ENCODE results near the gene SYPL1.

The SYPL1 gene

DNA sequence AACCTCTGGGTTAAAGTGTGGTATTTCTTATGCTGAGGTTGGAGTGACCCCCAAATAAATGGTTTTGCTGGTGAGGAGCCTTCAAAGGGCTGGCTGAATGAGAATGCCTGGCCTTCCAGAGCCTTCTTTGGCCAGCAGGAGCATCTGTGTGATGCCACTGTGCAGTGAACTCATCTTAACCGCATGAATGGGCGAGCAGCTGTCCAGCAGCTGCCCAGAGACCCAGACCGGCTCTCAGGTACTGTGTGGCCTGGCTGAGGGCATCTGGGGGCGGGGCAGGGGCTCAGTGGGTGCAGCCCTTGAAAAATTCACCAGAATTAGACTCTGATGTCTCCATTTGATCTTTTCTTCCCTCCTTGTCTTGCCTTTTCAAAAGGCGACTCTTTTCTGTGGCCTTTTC lies 59.0 kb downstream of the SYPL1 start:
- DNase-seq (ENCODE audit: low spot score in 2 of 2) (no peak), ATAC-seq (ENCODE audit: low read depth) (no peak)
- Mint-ChIP-seq H3K4me3 (no peak overlapping the region), H3K36me3 (no peaks in the 10 kb centered on the region), H3K27me3 (no peaks in the 10 kb centered on the region), H3K9me3 (no peaks in the 10 kb centered on the region), H3K4me1 (peaks cover 33% of the 10 kb centered on the region), H3K27ac (no peak overlapping the region)

DNA sequence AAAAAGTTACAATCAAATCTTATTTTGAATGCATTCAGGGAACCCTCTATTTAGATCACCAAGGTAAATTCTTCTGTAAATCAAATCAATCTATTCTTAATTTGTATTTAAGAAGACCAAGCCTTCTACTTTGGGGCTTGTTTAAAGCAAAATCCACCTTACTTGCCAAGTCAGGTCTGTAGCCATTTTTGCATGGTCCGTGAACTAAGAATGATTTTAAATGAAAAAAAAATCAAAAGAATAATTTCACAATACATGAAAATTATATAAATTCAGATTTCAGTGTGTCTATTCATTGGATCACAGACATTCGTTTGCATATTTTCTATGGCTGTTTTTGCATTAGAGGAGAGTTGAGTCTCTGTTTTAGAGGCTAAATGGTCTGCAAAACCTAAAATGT lies 59.4 kb downstream of the SYPL1 start:
- no peaks in the 10 kb centered on the region for H3K9me3 Mint-ChIP-seq

DNA sequence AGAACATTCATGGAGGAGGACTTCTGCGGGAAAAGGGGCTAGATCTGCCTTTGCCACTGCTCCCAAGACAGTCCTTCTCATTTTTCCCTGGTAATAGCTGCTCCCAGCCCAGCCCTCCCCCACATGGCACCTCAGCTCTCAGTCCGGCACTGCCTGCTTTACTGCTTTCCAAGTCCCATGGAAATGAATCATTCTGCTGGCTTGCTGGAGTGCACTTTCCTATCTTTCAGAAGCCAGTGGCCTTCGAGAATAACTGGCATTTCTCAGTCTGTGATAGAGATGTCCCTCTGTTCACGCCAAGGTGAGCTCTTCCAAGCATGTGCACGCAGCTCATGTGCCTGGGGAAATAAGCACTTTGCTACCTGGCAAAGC lies 61.4 kb downstream of the SYPL1 start:
- no peak for DNase-seq (ENCODE audit: low spot score in 2 of 2)
- no peaks in the 10 kb centered on the region for H3K27me3 Mint-ChIP-seq
- H3K4me1 Mint-ChIP-seq = peaks cover 25% of the 10 kb centered on the region
- no peaks in the 10 kb centered on the region for H3K36me3 Mint-ChIP-seq
- no peak overlapping the region for H3K27ac Mint-ChIP-seq
- H3K9me3 Mint-ChIP-seq = no peaks in the 10 kb centered on the region
- H3K4me3 Mint-ChIP-seq = no peak overlapping the region
- ATAC-seq (ENCODE audit: low read depth) = no peak

More for the DNA sequence above, 59.4 kb downstream of the SYPL1 start:
- Mint-ChIP-seq H3K27me3 (no peaks in the 10 kb centered on the region), H3K4me3 (no peak overlapping the region), H3K4me1 (peaks cover 31% of the 10 kb centered on the region), H3K36me3 (no peaks in the 10 kb centered on the region), H3K27ac (no peak overlapping the region)
- no peak for ATAC-seq (ENCODE audit: low read depth)
- no peak for DNase-seq (ENCODE audit: low spot score in 2 of 2)

DNA sequence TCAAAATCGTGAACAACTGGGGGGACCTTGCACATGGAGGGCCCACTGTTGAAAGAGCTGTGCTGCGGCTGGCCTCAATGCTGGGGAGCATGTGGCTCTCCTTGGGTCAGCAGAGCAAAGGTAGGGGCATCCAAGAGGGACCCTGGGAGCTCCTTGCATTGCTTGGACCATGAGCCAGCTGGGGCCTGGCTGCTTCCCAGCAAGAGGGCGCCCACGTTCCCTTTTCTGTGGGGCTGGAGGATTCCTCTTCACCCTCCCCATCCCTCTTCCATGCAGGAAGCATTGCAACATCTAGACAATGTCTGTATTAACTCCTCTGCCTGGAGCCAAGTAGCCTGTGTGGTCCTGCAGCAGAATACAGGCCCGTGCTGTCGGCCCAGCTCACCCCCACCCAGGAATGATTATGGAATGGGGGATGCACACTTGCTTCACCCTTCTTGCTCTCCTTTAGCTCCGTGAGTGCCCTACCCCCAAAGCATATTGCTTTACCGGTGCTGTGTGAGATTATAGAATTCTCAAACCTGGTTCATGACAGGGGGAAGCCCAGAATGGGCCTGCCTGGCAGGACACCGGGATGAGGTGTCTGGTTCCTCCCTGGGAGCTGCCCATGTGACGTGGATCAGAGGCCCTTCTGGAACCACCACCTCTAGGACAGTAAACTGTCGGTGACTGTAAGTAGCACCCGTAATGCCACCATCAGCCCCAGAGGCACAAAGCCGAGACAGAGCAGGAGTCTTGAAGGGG lies 61.9 kb downstream of the SYPL1 start:
- Mint-ChIP-seq H3K36me3 (no peaks in the 10 kb centered on the region), H3K27ac (no peak overlapping the region), H3K27me3 (no peaks in the 10 kb centered on the region), H3K4me3 (no peak overlapping the region), H3K4me1 (peaks cover 25% of the 10 kb centered on the region), H3K9me3 (no peaks in the 10 kb centered on the region)
- ATAC-seq (ENCODE audit: low read depth) (no peak), DNase-seq (ENCODE audit: low spot score in 2 of 2) (no peak)

DNA sequence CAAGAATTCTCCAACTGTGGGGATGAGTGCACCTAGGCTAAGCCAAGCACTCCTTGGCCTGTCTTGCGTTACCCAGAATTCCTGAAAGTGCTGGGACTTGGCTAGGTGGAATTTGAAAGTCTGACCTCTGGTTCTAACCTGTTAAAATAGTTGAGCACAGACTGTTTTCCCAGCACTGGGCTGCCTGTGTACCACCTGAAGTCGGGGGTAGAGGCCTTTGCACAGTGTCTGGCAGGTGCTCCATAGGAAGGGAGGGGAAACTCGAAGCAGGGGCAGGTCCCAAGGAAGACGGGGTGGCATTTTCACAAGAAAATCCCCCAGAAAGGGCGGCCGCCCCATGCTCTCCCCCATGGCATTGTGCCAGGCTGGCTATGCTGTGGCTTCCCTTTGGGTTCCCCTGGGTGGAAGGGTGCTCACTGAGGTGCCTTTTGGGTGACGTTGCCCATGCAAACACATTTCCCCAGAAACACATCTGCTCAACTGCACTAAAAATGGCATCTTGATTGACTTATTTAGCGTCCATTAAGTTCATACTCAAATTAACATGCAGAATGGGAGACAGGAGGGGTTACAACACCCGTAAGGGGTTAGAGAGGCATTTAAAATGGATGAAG lies 62.9 kb downstream of the SYPL1 start:
- Mint-ChIP-seq H3K4me3 (no peak overlapping the region), H3K27ac (no peak overlapping the region), H3K27me3 (no peaks in the 10 kb centered on the region), H3K4me1 (peaks cover 17% of the 10 kb centered on the region), H3K36me3 (no peaks in the 10 kb centered on the region), H3K9me3 (no peaks in the 10 kb centered on the region)
- DNase-seq (ENCODE audit: low spot score in 2 of 2) (peak; percentile 54 to 55), ATAC-seq (ENCODE audit: low read depth) (peak; percentile 99)

DNA sequence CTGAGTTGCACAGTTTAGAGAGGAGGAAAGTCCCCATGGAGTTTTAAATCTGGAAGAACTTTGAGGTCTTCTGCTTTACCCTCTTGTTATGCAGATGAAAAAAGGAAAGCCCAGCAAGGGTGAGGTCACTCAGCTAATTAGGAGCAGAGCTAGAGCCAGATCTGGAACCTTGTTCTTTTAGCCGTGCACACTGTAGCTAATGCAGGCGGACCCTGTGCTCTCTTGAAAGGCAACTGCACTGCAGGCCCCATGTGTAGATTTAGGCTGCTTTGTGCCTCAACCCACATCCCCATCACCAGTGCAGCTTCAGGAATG lies 63.4 kb downstream of the SYPL1 start:
- H3K27ac Mint-ChIP-seq = no peak overlapping the region
- H3K36me3 Mint-ChIP-seq = no peaks in the 10 kb centered on the region
- H3K27me3 Mint-ChIP-seq = no peaks in the 10 kb centered on the region
- H3K4me1 Mint-ChIP-seq = peaks cover 17% of the 10 kb centered on the region
- no peaks in the 10 kb centered on the region for H3K9me3 Mint-ChIP-seq
- DNase-seq (ENCODE audit: low spot score in 2 of 2) (no peak), ATAC-seq (ENCODE audit: low read depth) (no peak)
- H3K4me3 Mint-ChIP-seq = no peak overlapping the region

DNA sequence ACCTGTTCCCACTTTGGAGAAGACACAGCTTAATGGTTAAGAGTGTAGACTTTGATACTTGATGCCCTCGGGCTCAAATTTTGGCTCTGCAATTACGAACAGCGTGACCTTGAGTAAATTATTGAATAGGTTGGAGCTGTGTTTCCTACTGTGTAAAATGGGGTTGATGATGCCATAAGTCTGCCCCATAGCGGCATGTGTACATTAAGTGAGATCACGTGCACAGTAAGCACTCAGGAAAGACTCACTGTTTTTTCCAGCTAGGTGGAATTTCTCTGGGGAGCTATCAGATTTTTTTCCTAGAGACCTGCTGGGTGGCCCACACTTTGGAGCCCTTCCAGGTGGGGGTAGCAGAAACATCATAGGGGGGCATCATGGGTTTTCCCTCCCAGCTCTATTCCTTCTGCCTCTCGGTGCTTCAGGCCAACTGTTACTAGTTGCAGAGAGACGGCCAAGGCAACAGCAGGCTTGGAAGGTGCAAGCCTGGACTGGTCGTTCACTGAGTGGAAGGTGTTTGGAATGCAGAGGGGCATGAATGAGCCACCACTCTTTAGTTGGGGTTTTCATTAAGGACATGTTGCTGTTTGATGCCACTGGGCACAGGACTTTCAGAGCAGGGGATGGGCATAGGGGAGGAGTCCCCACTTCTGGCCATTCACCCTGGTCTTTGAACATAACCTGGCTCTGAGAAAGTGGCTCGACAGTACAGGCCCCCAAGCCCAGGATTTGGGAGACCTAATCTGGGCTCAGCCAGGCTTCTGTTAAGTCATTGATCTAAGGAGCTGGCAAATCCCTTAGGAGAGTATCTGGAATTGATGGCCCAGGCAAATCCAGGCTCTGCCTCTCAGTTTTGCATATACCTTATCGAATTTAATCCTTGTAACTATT lies 64.0 kb downstream of the SYPL1 start:
- Mint-ChIP-seq H3K27me3 (no peaks in the 10 kb centered on the region), H3K4me3 (no peak overlapping the region), H3K9me3 (no peaks in the 10 kb centered on the region), H3K36me3 (no peaks in the 10 kb centered on the region), H3K4me1 (peaks cover 12% of the 10 kb centered on the region), H3K27ac (no peak overlapping the region)
- DNase-seq (ENCODE audit: low spot score in 2 of 2) = no peak
- no peak for ATAC-seq (ENCODE audit: low read depth)

DNA sequence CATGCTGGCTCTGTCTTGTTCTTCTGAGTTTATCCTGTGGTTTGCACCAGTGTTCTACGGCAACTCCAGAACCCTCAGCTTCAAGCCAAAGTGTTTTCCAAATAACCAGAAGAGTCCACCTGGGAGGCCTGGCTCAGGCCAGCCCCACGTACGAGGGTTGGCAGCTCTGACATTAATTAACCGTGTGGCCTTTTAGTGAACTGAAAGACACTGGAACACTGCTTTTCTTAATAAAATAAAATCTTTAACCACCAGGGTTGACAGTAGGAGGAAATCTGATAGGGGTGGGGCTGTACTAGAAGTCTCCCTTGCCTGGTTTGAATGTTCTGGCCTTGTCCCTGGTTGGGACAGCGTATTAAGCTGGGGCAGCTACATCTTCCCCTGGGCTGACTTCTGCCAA lies 64.9 kb downstream of the SYPL1 start:
- no peaks in the 10 kb centered on the region for H3K9me3 Mint-ChIP-seq
- no peak overlapping the region for H3K4me3 Mint-ChIP-seq
- H3K4me1 Mint-ChIP-seq = peaks cover 17% of the 10 kb centered on the region
- no peaks in the 10 kb centered on the region for H3K36me3 Mint-ChIP-seq
- peaks cover under 1% of the 10 kb centered on the region for H3K27me3 Mint-ChIP-seq
- no peak for ATAC-seq (ENCODE audit: low read depth)
- no peak overlapping the region for H3K27ac Mint-ChIP-seq
- DNase-seq (ENCODE audit: low spot score in 2 of 2) = no peak

DNA sequence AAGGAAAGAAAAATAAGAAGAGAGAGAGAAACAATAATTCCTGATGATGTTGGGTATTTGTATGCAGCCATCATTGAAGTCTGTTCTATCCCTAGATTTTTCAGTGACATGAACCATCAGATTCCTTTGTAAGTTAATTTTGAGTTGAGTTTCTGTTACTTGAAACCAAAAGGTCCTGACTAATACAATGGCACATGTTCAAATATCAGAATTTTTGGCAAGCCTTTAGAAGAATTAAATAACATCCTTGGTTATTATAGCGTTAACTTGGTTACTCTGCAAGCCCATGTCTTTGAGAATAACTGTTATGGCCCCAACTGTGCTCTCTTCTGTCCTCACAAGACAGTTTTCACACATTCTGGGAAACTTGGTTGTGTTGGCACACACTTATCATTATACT lies 66.5 kb downstream of the SYPL1 start:
- H3K9me3 Mint-ChIP-seq = no peaks in the 10 kb centered on the region
- no peaks in the 10 kb centered on the region for H3K36me3 Mint-ChIP-seq
- DNase-seq (ENCODE audit: low spot score in 2 of 2) (no peak), ATAC-seq (ENCODE audit: low read depth) (no peak)
- H3K4me3 Mint-ChIP-seq = no peak overlapping the region
- peaks cover 2% of the 10 kb centered on the region for H3K27me3 Mint-ChIP-seq
- no peak overlapping the region for H3K27ac Mint-ChIP-seq
- H3K4me1 Mint-ChIP-seq = peaks cover 23% of the 10 kb centered on the region

DNA sequence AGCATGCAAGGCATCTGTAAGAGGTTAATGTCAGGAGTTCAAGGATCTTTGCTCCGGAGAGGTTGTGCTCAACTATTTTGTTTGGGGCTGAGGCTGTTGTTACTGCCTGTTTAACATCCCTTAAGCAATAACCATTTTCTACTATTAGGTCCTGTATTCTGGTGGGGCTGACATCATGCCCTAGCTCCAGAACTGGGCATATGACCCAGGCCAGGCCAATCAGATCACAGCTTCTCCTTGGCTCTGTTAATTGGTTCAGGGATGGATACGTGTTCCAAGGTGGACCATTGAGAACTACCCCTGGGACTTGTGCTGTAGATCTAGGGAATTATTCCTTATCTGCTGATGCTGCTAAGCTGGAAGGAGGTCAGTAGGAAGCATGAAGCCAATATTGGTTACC lies 67.0 kb downstream of the SYPL1 start:
- Mint-ChIP-seq H3K27me3 (peaks cover 2% of the 10 kb centered on the region), H3K36me3 (no peaks in the 10 kb centered on the region), H3K9me3 (no peaks in the 10 kb centered on the region), H3K4me3 (no peak overlapping the region), H3K27ac (no peak overlapping the region), H3K4me1 (peaks cover 20% of the 10 kb centered on the region)
- no peak for DNase-seq (ENCODE audit: low spot score in 2 of 2)
- no peak for ATAC-seq (ENCODE audit: low read depth)

DNA sequence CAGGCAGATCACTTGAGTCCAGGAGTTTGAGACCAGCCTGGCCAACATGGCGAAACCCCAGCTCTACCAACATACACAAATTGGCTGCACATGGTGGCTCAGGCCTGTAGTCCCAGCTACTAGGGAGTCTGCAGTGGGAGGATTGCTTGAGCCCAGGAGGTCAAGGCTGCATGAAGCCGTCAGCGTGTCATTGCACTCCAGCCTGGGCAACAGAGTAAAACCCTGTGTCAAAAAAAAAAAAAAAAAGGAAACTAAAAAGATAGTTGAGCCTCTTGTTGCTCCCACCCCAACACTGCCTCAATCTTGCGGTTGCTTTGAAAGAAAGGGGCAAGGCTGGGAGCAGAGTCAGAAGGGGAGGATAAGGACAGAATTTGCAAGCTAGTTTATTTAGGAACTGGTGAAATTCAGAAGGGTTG lies 69.9 kb downstream of the SYPL1 start:
- Mint-ChIP-seq H3K36me3 (no peaks in the 10 kb centered on the region), H3K27ac (no peak overlapping the region), H3K27me3 (peaks cover 2% of the 10 kb centered on the region), H3K9me3 (no peaks in the 10 kb centered on the region), H3K4me3 (no peak overlapping the region), H3K4me1 (peaks cover 10% of the 10 kb centered on the region)
- no peak for DNase-seq (ENCODE audit: low spot score in 2 of 2)
- ATAC-seq (ENCODE audit: low read depth) = no peak

DNA sequence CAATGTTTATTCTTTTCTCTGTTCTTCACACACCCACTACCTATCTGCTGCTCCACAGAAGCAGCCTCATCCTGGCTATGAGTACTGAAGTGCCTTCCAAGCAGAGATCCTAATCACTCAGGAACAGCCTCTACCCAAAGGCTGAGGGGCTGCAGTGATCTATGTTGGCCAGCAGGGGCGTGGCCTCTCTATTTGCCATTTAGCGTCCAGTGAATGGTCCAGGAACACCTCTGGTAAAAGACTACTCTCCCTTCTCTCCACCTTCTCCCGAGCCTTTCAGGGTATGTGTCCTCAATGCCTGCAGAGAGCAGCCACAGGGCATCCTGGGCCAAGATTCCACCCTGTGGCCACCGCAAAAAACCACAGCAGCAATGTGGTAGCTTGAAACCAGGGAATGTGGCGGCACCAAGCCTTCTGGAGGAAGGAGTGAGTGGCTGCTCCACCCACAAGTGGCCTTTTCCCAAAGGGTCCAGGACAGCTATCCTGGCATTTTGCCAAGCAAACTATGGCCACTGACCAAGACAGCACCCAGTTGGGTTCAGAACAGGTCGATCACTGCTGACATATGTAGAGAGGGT lies 70.9 kb downstream of the SYPL1 start:
- DNase-seq (ENCODE audit: low spot score in 2 of 2) (peak; percentile 28 to 46), ATAC-seq (ENCODE audit: low read depth) (peak; percentile 34)
- peaks cover 2% of the 10 kb centered on the region for H3K27me3 Mint-ChIP-seq
- H3K4me1 Mint-ChIP-seq = peaks cover 10% of the 10 kb centered on the region
- H3K27ac Mint-ChIP-seq = no peak overlapping the region
- no peaks in the 10 kb centered on the region for H3K9me3 Mint-ChIP-seq
- no peaks in the 10 kb centered on the region for H3K36me3 Mint-ChIP-seq
- H3K4me3 Mint-ChIP-seq = no peak overlapping the region
